HEK293 (cell line): ENCODE results near the gene KCNMA1.

Experiments used
- CTCF ChIP-seq: fragments of 450-650 bp; formaldehyde crosslinking; IDR thresholded peaks from 2 replicates; pipeline ENCODE4 v1.5.1; 2016; ENCODE audit warnings: missing biosample characterization, missing genetic modification characterization
- KLF16 ChIP-seq: fragments of 450-650 bp; formaldehyde crosslinking; IDR thresholded peaks from 2 replicates; pipeline ENCODE4 v1.5.1; 2017; ENCODE audit warnings: missing biosample characterization, missing genetic modification characterization
- MYNN ChIP-seq: fragments of 450-650 bp; formaldehyde crosslinking; IDR thresholded peaks from 2 replicates; pipeline ENCODE4 v1.5.1; 2016; ENCODE audit warnings: missing biosample characterization, missing genetic modification characterization, borderline replicate concordance
- PRDM10 ChIP-seq: fragments of 450-650 bp; formaldehyde crosslinking; IDR thresholded peaks from 2 replicates; pipeline ENCODE4 v1.5.1; 2016; ENCODE audit warnings: missing biosample characterization, missing genetic modification characterization
- ZNF146 ChIP-seq: fragments of 450-650 bp; formaldehyde crosslinking; IDR thresholded peaks from 2 replicates; pipeline ENCODE4 v1.5.1; 2016; ENCODE audit warnings: missing biosample characterization, missing genetic modification characterization
- ZNF19 ChIP-seq: fragments of 450-650 bp; formaldehyde crosslinking; IDR thresholded peaks from 2 replicates; pipeline ENCODE4; 2016; ENCODE audit warnings: missing biosample characterization, missing genetic modification characterization, low read depth
- ZNF398 ChIP-seq: fragments of 450-650 bp; formaldehyde crosslinking; IDR thresholded peaks from 2 replicates; pipeline ENCODE4 v1.5.1; 2017; ENCODE audit warnings: missing biosample characterization, missing genetic modification characterization
- ZNF501 ChIP-seq: fragments of 450-650 bp; formaldehyde crosslinking; IDR thresholded peaks from 2 replicates; pipeline ENCODE4 v1.5.1; 2016; ENCODE audit warnings: missing biosample characterization, missing genetic modification characterization

GRCh38 chr10:77444041-77444440 lies 193.6 kb downstream of the KCNMA1 start:
- no peak for TF ChIP-seq ZNF398 (tag by site-specific recombination)
- no peak for TF ChIP-seq ZNF19
- no peak for TF ChIP-seq CTCF
- no peak for TF ChIP-seq MYNN
- TF ChIP-seq ZNF501 (tag by site-specific recombination): no peak
- no peak for TF ChIP-seq PRDM10 (tag by site-specific recombination)
- TF ChIP-seq ZNF146 (tag by site-specific recombination): no peak
- no peak for TF ChIP-seq KLF16 (tag by site-specific recombination)
